DMS53 treated with DMSO at 0.1 percent for 48 hours (cell line): Measurements from ENCODE around the gene TTYH2.
A peak's percentile ranks its signal among the peaks of the same experiment; 100 is the strongest.

Source experiments
- DNase-seq: peaks from one replicate; lab custom pipeline; 2025; ENCODE audit not compliant: unreplicated experiment; lab: John Stamatoyannopoulos, UW

Gene TTYH2

GRCh38 chr17:74213861-74214391, 555 bp downstream of the TTYH2 start:
- no peak for DNase-seq

GRCh38 chr17:74214484-74215341, 1.3 kb downstream of the TTYH2 start:
- DNase-seq = no peak

DNA sequence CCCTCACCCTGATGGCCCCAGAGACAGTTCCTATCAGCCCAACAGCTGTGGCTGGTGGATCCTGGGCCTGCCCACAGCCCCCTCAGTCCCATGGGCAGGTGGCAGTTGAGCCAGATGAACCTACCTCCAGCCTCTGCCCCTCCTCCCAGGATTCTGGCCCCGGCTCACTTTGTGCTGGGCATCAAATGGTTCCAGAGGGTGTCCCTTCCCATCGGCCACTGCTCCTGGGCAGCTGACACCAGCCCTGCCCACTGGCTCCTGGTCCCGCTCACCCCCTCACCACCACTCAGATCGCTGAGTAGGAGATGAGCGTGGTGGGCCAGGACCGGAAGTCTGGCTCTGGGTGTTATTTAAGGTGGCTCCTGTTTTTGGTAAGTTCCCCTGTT, 2.0 kb downstream of the TTYH2 start:
- no peak for DNase-seq

GRCh38 chr17:74216505-74216904, 3.1 kb downstream of the TTYH2 start:
- no peak for DNase-seq

DNA sequence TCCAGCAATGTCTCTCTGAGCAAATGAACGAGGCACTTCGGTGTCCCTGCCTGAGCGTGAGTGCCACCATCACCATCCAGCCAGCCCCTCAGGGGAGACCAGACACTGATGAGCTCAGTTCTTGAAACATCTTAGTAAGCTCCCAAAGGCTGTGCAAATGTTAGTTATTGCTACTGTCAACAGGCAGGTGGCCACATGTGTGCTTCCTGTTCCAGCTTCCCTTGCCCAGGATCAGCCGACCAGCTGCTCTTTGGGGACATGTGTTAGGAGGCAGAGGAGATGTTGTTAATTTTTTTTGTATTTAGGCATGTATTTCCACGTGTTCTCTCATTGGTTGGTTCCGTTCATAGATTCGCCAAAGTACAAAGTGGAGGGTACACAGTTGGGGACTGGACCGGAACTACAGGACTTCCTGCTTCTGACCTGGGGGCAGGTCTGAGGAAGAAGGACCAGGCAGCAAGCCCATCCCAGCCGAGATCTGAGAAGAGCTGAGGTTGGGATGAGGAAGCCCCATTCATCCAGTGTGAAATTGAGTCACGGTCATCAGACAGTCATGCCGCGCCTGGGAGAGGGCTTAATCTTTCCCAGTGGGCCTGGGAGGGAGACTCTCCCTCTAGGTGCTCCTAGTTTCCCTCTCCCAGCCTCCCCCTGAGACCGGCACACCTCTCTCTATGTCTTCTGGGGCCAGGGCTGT, 3.8 kb downstream of the TTYH2 start:
- DNase-seq = peak; percentile 85

GRCh38 chr17:74217888-74218287, 4.5 kb downstream of the TTYH2 start:
- no peak for DNase-seq

- no peak for DNase-seq
Measured at GRCh38 chr17:74218436-74218835, 5.1 kb downstream of the TTYH2 start.

DNA sequence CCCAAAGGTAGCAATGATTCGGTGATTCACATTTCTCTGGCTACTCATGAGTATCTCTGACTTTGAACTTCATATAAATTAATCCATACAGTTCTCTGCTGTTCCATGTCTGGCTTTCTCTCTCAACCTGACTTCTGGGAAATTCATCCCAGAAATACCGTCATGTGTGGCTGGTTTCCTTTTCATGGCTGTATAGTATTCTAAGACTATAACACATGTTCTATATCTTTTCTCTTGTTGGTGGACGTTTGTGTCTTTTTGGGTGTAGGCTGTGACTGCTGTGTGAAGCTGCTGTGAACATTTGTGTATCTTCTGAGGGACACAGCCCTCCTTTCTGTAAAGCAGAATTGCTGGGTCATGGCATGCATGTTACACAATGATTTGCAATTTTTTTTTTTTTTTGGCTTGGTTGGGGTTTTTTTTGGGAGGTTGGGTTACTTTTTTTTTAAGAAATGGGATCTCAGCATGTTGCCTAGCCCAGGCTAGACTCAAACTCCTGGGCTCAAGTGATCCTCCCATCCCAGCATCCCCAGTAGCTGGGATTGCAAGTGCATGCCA, 6.3 kb downstream of the TTYH2 start:
- no peak for DNase-seq

- DNase-seq = no peak
Measured at GRCh38 chr17:74220219-74220618, 6.8 kb downstream of the TTYH2 start.

DNA sequence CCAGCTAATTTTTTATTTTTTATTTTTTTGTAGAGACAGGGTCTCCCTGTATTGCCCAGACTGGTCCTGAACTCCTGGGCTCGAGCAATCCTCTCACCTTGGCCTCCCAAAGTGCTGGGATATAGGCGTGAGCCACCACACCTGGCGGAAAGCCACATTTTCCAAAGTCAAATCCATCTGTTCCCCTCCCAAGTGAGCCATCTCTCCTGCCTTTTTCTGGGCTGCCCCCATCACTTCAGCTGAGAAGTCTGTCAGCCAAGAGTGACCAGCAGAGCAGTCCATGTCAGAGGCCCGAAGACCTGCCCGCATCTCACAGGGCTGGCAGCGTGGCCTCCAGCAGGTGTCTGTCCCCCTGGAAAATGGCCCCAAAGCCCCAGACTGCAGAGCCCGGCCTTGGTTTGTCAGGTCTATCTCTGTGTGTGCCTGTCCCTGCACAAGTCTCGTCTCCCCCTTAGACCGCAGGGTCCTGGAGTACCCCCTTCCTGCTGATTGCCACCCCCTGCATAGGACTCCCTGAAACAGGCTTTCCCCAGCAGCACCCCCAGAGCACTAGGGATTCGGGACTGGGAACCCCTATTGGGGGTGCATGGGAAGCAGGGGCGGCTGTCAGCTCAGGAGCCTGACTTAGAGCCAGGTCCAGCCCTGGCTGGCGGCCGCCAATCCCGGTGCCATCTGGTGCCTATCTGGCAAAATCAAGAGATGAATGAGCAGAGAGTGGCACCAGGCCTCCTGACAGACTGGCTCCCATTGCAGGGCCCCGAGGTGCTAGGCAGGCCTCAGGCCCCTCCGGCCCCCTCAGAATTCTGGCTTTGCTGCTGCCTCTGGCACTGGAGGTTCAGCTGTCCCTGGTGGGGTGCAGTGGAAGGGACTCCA, 7.8 kb downstream of the TTYH2 start:
- DNase-seq = no peak

DNA sequence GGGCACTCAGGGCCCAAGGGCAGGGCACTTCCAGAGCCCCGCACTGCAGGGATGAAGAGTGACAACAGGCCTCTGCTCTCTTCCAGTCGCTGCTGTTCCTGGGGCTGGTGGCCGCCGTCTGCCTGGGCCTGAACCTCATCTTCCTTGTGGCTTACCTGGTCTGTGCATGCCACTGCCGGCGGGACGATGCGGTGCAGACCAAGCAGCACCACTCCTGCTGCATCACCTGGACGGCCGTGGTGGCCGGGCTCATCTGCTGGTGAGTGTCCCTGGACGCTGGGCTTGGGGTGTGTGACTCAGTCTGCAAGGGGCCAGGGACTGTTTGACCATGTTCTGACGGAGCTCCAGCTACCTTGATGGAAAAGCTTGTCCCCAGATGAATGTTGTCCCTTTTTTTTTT, 9.0 kb downstream of the TTYH2 start:
- no peak for DNase-seq

DNA sequence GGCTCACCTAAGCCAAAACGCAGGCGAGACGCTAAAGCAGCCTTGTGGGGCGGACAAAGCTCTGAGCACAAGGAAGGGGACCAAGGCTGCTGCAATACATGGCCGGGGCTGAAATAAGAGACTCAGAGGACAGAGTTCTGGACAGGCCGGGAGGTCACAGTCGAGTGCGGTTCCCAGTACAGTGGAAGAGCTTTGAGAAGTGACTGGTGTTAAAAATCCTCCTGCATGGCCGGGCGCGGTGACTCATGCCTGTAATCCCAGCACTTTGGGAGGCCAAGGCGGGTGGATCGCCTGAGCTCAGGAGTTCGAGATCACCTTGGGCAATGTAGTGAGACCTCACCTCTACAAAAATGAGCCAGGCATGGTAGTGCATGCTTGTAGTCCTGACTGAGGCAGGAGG, 10.5 kb downstream of the TTYH2 start:
- no peak for DNase-seq

DNA sequence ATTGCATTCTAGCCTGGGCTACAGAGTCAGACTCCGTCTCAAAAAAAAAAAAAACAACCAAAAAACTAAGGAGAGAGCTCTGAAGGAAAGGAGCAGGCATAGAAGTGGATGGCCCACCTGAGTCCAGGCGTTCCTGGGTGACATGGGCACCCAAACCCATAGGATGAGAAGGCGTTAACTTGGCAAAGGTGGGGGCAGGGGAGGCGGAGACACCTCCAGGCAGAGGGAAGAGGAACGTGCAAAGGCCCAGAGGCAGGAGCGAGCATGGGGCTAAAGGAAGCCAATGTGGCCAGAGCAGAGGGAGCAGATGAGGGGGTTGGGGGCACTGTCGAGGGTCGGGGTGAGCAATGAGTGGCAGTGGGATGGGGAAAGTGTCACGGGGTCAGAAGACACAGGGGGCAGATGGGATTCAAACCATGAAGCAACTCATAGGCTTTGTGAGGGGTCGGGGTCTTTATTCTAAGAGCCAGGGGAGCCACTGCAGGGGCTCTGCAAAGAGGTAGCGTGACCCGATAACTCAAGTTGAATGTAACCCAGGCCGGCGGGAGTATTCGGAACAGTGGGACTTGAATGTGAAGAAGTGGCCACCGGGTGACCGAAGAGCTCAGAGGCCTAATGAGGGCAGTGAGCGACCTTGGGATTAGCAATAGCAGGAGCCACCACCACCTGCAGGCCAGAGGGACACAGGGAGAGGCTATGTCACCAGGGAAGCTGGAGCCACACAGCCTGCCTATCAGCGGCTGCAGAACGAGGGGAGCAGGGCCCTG, 11.8 kb downstream of the TTYH2 start:
- DNase-seq = no peak

DNA sequence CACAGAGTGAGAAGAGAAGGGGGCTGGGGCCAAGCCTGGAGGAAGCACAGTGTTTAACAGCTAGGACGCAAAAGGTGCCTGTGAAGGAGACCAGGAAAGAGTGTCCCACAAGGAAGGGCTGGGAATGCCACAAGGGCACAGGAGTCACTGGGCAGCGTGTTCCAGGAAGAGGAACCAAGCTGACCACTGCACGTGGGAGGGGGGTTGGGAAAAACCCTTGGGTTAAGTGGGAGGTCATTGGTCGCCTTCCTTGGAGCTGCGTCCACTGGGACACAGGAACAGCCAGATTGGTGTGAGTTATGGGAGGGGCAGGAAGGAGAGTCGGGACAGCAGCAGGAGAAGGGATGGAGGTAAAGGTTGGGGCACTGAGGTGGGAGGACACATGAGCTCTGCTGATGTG, 12.9 kb downstream of the TTYH2 start:
- no peak for DNase-seq

DNA sequence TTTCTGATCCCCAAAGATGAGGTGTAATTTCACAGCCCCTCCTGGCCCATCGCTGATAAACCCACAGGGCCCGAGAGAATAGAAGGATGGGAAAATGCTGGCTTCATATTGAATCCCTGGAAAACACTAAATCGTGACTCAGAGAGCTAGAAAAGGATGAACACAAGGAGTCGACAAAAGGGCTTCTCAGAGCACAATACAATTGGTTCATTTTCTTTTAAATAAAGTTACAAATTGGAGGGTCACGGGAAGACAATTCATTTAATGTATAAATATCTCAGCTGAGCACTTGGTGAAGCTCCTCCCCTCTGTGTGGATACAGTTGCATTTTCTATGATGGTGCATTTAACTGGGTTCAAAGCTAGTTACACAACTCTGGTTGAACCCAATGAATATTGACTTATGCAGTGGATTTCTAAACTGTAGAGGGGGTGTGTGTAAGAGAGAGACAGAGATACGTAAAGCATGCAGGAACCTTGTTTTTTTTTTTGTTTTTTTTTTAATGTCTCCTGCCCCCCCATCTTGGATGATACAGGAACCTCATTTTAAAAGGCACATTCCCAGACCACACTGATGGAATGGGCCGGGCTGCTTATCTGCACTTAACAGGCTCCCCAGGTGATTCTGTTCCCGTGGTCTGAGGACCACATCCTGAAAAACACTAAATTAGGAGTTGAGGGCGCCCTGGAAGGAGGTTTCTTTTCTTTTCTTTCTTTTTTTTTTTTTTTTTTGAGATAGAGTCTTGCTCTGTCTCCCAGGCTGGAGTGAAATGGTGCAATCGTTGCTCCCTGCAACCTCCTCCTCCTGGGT, 14.1 kb downstream of the TTYH2 start:
- no peak for DNase-seq

GRCh38 chr17:74228306-74228978, 15.1 kb downstream of the TTYH2 start:
- no peak for DNase-seq

DNA sequence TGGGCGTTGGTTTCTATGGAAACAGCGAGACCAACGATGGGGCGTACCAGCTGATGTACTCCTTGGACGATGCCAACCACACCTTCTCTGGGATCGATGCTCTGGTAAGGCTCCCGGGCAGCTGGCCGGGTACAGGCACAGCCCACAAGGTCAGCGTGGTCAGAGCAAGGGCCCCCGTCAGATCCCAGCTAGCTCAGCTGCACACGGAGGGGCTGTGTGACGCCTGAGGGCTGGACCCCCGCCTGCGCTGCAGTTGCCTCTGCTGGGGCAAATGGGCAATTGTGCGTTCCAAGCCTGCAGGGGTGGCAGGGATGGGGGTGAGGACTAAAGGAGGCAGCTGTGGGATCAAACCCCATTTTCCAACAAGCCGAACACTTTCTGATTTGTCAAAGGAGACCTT, 17.5 kb downstream of the TTYH2 start:
- no peak for DNase-seq

DNA sequence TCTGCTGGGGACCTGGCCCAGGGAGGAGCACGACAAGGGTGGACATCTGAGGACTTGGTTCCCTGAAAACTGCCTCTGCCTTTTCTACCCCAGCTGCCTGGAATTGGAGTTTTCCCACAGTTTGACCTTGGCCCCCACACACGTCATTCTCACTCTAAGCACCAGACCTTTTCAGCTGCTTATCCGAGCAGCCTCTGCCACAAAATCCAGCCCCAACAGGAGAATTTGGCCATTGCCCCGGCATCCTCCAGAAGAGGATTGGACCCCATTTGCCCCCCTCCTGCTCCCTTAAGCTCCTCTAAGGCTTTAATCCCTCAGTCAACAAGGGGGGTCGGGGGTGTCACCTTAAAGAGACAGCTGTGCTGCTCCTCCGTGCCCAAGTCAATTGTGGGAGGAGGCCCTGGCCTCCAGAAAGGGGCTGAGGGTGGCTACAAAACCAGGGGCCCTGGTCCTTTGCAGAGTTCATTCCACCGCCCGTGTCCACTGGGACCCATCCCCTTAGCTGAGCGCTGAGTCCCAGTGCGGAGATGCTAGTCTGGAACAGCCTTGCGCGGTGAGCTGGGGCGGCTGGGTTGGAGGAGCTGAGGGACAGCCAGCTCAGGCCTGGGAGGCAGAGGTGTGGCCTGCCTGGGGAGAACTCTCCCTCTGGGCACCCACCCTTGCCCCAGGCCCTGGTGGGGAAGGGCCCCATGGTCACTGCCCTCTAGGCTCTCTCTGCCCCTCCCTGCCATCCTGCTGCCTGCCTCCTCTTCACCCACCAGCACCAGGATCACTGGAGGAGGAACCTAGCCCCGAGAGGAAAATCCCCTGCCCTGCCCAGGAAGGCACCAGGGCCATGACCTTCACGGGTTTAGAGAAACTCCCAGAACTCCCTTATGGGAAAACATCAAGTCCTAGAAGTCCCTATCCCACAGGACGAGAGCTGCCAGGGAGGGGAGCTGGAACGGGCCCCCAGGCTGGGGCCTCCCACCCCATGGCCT, 18.8 kb downstream of the TTYH2 start:
- DNase-seq = no peak
